ENCODE results near the gene ADAMTS3.

DNA sequence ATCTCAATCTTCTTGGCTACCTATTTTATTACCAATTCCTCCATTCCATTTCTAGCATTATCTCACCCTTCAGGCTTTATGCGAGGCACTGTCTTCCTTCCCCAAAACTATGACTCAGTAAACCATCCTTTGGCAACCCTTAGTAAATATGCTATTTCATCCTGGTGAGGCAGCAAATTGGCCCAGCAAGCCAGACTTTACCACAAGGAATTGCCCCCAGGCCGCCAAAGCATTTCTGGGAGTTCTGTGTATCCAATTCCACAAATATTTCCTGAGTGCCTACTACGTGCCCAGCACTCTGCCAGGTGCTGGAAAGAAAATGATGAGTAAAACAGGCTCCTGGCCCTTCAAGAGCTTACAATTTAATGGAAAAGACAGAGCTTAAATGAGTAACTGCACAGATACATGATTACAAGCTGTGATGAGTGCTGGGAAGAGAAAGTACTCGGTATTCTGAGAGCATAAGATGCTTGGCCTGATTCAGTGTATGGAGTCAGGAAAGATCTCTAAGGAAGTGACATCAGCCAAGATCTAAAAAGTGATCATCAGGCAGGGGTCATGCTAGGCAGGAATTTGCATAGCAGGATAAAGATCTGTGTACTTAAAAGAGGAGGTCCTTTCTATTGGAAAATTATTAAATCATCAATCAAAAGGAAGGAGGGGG lies 193.8 kb downstream of the ADAMTS3 start:
- TF ChIP-seq, protein P1, sequence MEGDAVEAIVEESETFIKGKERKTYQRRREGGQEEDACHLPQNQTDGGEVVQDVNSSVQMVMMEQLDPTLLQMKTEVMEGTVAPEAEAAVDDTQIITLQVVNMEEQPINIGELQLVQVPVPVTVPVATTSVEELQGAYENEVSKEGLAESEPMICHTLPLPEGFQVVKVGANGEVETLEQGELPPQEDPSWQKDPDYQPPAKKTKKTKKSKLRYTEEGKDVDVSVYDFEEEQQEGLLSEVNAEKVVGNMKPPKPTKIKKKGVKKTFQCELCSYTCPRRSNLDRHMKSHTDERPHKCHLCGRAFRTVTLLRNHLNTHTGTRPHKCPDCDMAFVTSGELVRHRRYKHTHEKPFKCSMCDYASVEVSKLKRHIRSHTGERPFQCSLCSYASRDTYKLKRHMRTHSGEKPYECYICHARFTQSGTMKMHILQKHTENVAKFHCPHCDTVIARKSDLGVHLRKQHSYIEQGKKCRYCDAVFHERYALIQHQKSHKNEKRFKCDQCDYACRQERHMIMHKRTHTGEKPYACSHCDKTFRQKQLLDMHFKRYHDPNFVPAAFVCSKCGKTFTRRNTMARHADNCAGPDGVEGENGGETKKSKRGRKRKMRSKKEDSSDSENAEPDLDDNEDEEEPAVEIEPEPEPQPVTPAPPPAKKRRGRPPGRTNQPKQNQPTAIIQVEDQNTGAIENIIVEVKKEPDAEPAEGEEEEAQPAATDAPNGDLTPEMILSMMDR (IDR thresholded peaks at IDR 0.05), result no peak
- TF ChIP-seq POLR2A (IDR thresholded peaks at IDR 0.05) (no peak), EP300 (IDR thresholded peaks at IDR 0.05) (no peak), POLR2AphosphoS5 (IDR thresholded peaks at IDR 0.05) (no peak)

Measured in stomach (tissue), 4 donors.